CD14-positive monocyte (primary cell): ENCODE measurements around the gene LGR5. TPM values are rescaled to one million over a fixed set of nuclear protein-coding genes. Genes with fewer than 3 reads are reported as not detected.

ENCODE experiments used
- DNase-seq, 3 donors: peaks; one replicate each; pipeline ENCODE4 v3.0.0-alpha.2; 2011 to 2022
- H2AFZ ChIP-seq: 2 replicates; pipeline ENCODE4 v1.6.0; 2012; ENCODE audit warnings: mild to moderate bottlenecking, low read depth, low read length, inconsistent platforms; ENCODE audit not compliant: insufficient read depth, poor library complexity, severe bottlenecking
- H3K27ac ChIP-seq, 2 donors: 1 replicate in 1 of 2; 2 replicates in 1 of 2; pipeline ENCODE4 v1.5.1; 2012 to 2013; ENCODE audit warnings: low read length in 2 of 2, control low read depth in 1 of 2, inconsistent platforms in 1 of 2, low read depth in 1 of 2, mild to moderate bottlenecking in 1 of 2
- H3K27me3 ChIP-seq, 2 donors: one replicate each; pipeline versions ENCODE4 v1.6.0 to v1.6.1; 2011 to 2013; ENCODE audit warnings: low read length in 2 of 2; ENCODE audit not compliant: control insufficient read depth in 2 of 2, insufficient read depth in 2 of 2
- H3K36me3 ChIP-seq, 2 donors: replicated peaks in 1 of 2; 1 replicate in 1 of 2; 2 replicates in 1 of 2; pipeline versions ENCODE4 v1.5.1 to v1.6.1; 2012 to 2013; ENCODE audit warnings: low read length in 2 of 2, control low read depth in 1 of 2, inconsistent platforms in 1 of 2, mild to moderate bottlenecking in 1 of 2; ENCODE audit not compliant: insufficient read depth in 2 of 2, control insufficient read depth in 1 of 2
- H3K4me1 ChIP-seq, 2 donors: 1 replicate in 1 of 2; 2 replicates in 1 of 2; pipeline versions ENCODE4 v1.5.1 to v1.6.1; 2012 to 2013; ENCODE audit warnings: low read length in 2 of 2, control low read depth in 1 of 2, inconsistent platforms in 1 of 2, mild to moderate bottlenecking in 1 of 2, moderate library complexity in 1 of 2; ENCODE audit not compliant: insufficient read depth in 2 of 2, control insufficient read depth in 1 of 2
- H3K4me2 ChIP-seq: replicated peaks from 2 replicates; pipeline ENCODE3; 2012; ENCODE audit warnings: low read length, moderate library complexity, mild to moderate bottlenecking; ENCODE audit not compliant: poor library complexity, severe bottlenecking; ENCODE audit errors: extremely low read depth
- H3K4me3 ChIP-seq, 3 experiments: fragments of 200-600 bp in 1 of 3; sonication (generic) in 1 of 3; replicated peaks in 1 of 3; 1 replicate in 2 of 3; 2 replicates in 1 of 3; pipeline ENCODE4 v1.5.1; 2011 to 2013; ENCODE audit warnings: low read length in 3 of 3, mild to moderate bottlenecking in 3 of 3, control low read depth in 2 of 3, low read depth in 2 of 3, inconsistent platforms in 1 of 3, moderate library complexity in 1 of 3
- H3K79me2 ChIP-seq: 2 replicates; pipeline ENCODE4 v1.6.0; 2012; ENCODE audit warnings: mild to moderate bottlenecking, control low read depth, inconsistent platforms, low read length, moderate library complexity; ENCODE audit not compliant: insufficient read depth
- H3K9ac ChIP-seq: 2 replicates; pipeline ENCODE4 v1.6.0; 2017; ENCODE audit warnings: low read length, mild to moderate bottlenecking; ENCODE audit not compliant: insufficient read depth, poor library complexity, severe bottlenecking
- H3K9me3 ChIP-seq, 2 donors: replicated peaks in 1 of 2; 1 replicate in 1 of 2; 2 replicates in 1 of 2; pipeline versions ENCODE4 v1.5.1 to v1.6.1; 2012 to 2013; ENCODE audit warnings: low read length in 2 of 2, control low read depth in 1 of 2; ENCODE audit not compliant: control insufficient read depth in 1 of 2, insufficient read depth in 1 of 2
- H4K20me1 ChIP-seq: 2 replicates; pipeline ENCODE4 v1.6.0; 2012; ENCODE audit warnings: mild to moderate bottlenecking, low read length, control low read depth, moderate library complexity; ENCODE audit not compliant: insufficient read depth
- H3K27ac Mint-ChIP-seq, 7 donors: one replicate each; pipeline ENCODE4 v1.8.0; 2020; ENCODE audit warnings: mild to moderate bottlenecking in 7 of 7, mixed read lengths in 7 of 7, moderate library complexity in 6 of 7, inconsistent platforms in 2 of 7
- H3K27me3 Mint-ChIP-seq, 3 donors: one replicate each; pipeline ENCODE4 v1.8.0; 2021 to 2022; ENCODE audit warnings: low read depth in 3 of 3, mild to moderate bottlenecking in 3 of 3, mixed read lengths in 3 of 3, moderate library complexity in 3 of 3, inconsistent platforms in 1 of 3
- H3K36me3 Mint-ChIP-seq, 2 donors: one replicate each; pipeline ENCODE4 v1.8.0; 2020; ENCODE audit warnings: mixed read lengths in 2 of 2, inconsistent platforms in 1 of 2, mild to moderate bottlenecking in 1 of 2
- H3K4me1 Mint-ChIP-seq: one replicate; pipeline ENCODE4 v1.8.0; 2020; ENCODE audit warnings: mild to moderate bottlenecking, mixed read lengths
- H3K4me3 Mint-ChIP-seq, 2 donors: one replicate each; pipeline ENCODE4 v1.8.0; 2020; ENCODE audit warnings: mild to moderate bottlenecking in 2 of 2, mixed read lengths in 2 of 2, moderate library complexity in 1 of 2
- H3K9me3 Mint-ChIP-seq, 7 donors: one replicate each; pipeline ENCODE4 v1.8.0; 2020 to 2022; ENCODE audit warnings: mixed read lengths in 7 of 7, mild to moderate bottlenecking in 6 of 7, moderate library complexity in 6 of 7, inconsistent platforms in 2 of 7
- WGBS: methylation state at CpG from one replicate; pipeline ENCODE4 v1.1.5; 2013; ENCODE audit warnings: missing lambda C conversion rate; ENCODE audit not compliant: insufficient coverage; 5-methylcytosine and 5-hydroxymethylcytosine counted together
- intact Hi-C, 2 donors: fragments of 100-400 bp; cut with micrococcal nuclease; formaldehyde crosslinking; loops; one replicate each; pipeline versions ENCODE4 v1.15.0 to v1.15.1; 2023
- polyA plus RNA-seq, 3 donors: library from polyadenylated mRNA; depleted of rRNA in 1 of 3; unstranded in 2 of 3; stranded (reverse) in 1 of 3; fragments of 300-500 nt in 2 of 3; fragments of >200 nt in 1 of 3; fragmentation: Illumina TruSeq in 2 of 3; gene quantifications; 1 replicate in 2 of 3; 2 replicates in 1 of 3; pipeline ENCODE4 v1.2.3, GENCODE V29; 2012 to 2021
- TF ChIP-seq, protein P1 (sequence below): fragments of 200-600 bp; IDR thresholded peaks from one replicate; pipeline ENCODE4 v1.8.0; 2022; ENCODE audit warnings: antibody characterized with exemption, mild to moderate bottlenecking

The LGR5 gene
- polyA plus RNA-seq, 3 donors = not detected

DNA sequence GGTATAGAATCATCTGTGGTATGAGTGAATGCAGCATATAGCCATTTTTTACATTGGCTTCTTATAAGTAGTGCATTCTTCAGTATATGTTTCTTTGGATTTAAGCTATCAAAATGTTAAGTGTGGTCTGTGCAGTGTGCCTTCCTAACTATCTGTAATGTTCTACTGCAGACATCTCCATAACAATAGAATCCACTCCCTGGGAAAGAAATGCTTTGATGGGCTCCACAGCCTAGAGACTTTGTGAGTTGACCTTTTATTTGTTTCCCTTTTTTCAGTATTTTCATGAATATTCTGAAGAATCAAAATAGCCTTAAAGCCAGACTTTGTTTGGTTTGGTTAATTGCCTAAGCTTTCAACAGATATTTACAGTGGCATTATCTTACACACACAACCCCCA is 116.8 kb downstream of the LGR5 start:
- no peaks in the 10 kb centered on the region for H3K36me3 ChIP-seq
- H3K9me3 Mint-ChIP-seq = no peaks in the 10 kb centered on the region
- intact Hi-C loops = no loop called here
- TF ChIP-seq, protein P1, sequence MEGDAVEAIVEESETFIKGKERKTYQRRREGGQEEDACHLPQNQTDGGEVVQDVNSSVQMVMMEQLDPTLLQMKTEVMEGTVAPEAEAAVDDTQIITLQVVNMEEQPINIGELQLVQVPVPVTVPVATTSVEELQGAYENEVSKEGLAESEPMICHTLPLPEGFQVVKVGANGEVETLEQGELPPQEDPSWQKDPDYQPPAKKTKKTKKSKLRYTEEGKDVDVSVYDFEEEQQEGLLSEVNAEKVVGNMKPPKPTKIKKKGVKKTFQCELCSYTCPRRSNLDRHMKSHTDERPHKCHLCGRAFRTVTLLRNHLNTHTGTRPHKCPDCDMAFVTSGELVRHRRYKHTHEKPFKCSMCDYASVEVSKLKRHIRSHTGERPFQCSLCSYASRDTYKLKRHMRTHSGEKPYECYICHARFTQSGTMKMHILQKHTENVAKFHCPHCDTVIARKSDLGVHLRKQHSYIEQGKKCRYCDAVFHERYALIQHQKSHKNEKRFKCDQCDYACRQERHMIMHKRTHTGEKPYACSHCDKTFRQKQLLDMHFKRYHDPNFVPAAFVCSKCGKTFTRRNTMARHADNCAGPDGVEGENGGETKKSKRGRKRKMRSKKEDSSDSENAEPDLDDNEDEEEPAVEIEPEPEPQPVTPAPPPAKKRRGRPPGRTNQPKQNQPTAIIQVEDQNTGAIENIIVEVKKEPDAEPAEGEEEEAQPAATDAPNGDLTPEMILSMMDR = no peak
- no peaks in the 10 kb centered on the region for H3K36me3 Mint-ChIP-seq
- no peak overlapping the region for H3K27ac ChIP-seq
- H3K4me3 ChIP-seq = no peak overlapping the region
- H3K27ac Mint-ChIP-seq = no peak overlapping the region
- no peak overlapping the region for H3K4me2 ChIP-seq
- H3K9ac ChIP-seq = no peak overlapping the region
- no peaks in the 10 kb centered on the region for H3K9me3 ChIP-seq
- no peak overlapping the region for H2AFZ ChIP-seq
- no peaks in the 10 kb centered on the region for H3K4me1 ChIP-seq
- H3K27me3 ChIP-seq = no peaks in the 10 kb centered on the region
- H3K27me3 Mint-ChIP-seq = peaks cover 0 to 3% (median 0%) of the 10 kb centered on the region in 3 donors
- no peak for DNase-seq
- no peaks in the 10 kb centered on the region for H3K79me2 ChIP-seq
- no peak overlapping the region for H3K4me3 Mint-ChIP-seq
- H4K20me1 ChIP-seq = no peaks in the 10 kb centered on the region
- no peaks in the 10 kb centered on the region for H3K4me1 Mint-ChIP-seq

GRCh38 chr12:71556875-71557274 is 117.3 kb downstream of the LGR5 start:
- WGBS = 100% methylated on average over 2 of the region's 4 CpGs
- no peaks in the 10 kb centered on the region for H3K27me3 ChIP-seq
- intact Hi-C loops = no loop called here
- Mint-ChIP-seq H3K27me3 (peaks cover 0 to 3% (median 0%) of the 10 kb centered on the region in 3 donors), H3K9me3 (no peaks in the 10 kb centered on the region), H3K27ac (no peak overlapping the region), H3K4me3 (no peak overlapping the region), H3K36me3 (no peaks in the 10 kb centered on the region), H3K4me1 (no peaks in the 10 kb centered on the region)
- no peaks in the 10 kb centered on the region for H3K36me3 ChIP-seq
- no peaks in the 10 kb centered on the region for H4K20me1 ChIP-seq
- H3K4me2 ChIP-seq = no peak overlapping the region
- no peak overlapping the region for H3K4me3 ChIP-seq
- TF ChIP-seq, protein P1 = no peak
- H3K9me3 ChIP-seq = no peaks in the 10 kb centered on the region
- no peak overlapping the region for H3K9ac ChIP-seq
- no peaks in the 10 kb centered on the region for H3K79me2 ChIP-seq
- H3K4me1 ChIP-seq = no peaks in the 10 kb centered on the region
- DNase-seq = no peak
- no peak overlapping the region for H2AFZ ChIP-seq
- H3K27ac ChIP-seq = no peak overlapping the region
